C4-2B (cell line): ENCODE results near the gene MYLIP.

Source experiments
- H3K27ac ChIP-seq: fragments of 450-650 bp; 2 replicates; pipeline ENCODE4 v1.5.1; 2017
- ZFX ChIP-seq: fragments of 450-650 bp; IDR thresholded peaks from 2 replicates; pipeline ENCODE4 v1.6.1; 2017
- TF ChIP-seq, protein P1 (sequence below): fragments of 450-650 bp; conservative IDR thresholded peaks from 2 replicates; pipeline ENCODE4 v1.5.1; 2017; ENCODE audit warnings: mild to moderate bottlenecking

The MYLIP gene

DNA sequence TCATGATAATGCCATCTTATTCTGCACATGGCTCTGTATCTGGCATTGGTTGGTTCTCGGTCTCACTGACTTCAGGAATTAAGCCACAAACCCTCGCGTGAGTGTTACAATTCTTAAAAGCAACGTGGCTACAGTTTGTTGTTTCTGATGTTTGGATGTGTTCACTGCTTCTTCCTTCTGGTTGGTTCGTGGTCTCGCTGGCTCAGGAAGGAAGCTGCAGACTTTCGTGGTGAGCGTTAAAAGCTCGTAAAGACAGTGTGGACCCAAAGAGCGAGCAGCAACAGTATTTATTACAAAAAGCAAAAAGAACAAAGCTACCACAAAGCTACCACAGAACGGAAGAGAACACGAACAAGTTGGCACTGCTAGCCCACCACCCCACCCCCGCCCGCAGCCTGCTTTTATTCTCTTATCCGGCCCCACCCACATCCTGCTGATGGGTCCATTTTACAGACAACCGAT, 51.1 kb downstream of the MYLIP start:
- no peak overlapping the region for H3K27ac ChIP-seq
- TF ChIP-seq, protein P1, sequence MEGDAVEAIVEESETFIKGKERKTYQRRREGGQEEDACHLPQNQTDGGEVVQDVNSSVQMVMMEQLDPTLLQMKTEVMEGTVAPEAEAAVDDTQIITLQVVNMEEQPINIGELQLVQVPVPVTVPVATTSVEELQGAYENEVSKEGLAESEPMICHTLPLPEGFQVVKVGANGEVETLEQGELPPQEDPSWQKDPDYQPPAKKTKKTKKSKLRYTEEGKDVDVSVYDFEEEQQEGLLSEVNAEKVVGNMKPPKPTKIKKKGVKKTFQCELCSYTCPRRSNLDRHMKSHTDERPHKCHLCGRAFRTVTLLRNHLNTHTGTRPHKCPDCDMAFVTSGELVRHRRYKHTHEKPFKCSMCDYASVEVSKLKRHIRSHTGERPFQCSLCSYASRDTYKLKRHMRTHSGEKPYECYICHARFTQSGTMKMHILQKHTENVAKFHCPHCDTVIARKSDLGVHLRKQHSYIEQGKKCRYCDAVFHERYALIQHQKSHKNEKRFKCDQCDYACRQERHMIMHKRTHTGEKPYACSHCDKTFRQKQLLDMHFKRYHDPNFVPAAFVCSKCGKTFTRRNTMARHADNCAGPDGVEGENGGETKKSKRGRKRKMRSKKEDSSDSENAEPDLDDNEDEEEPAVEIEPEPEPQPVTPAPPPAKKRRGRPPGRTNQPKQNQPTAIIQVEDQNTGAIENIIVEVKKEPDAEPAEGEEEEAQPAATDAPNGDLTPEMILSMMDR = no peak
- no peak for TF ChIP-seq ZFX

DNA sequence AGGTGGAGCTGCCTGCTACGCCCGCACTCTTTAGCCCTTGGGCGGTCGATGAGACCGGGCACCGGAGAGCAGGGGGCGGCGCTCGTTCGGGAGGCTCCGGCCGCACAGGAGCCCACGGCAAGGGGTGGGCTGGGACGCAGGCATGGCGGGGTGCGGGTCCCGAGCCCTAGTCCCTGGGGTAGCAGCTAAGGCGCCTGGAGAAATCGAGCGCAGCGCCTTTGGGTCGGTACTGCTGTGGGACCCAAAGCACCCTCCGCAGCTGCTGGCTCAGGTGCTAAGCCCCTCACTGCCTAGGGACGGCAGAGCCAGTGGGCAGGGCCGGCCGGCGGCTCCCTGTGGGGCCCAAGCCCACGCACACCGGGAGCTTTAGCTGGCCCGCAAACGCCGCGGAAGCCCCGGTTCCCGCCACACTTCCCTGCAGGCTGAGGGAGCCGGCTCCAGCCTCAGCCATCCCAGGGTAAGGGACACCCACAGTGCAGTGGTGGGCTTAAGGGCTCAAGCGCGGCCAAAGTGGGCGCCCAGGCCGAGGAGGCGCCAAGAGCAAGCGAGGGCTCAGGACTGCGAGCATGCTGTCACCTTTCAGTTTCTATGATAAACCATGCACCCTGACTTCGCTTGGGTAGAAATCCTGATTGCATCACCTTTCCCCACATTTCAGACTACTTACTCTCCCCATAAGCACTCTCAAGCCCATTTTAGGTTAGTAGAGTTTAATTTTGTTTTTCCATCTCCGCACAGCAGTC, 52.0 kb downstream of the MYLIP start:
- no peak for TF ChIP-seq ZFX
- TF ChIP-seq, protein P1 = no peak
- no peak overlapping the region for H3K27ac ChIP-seq

DNA sequence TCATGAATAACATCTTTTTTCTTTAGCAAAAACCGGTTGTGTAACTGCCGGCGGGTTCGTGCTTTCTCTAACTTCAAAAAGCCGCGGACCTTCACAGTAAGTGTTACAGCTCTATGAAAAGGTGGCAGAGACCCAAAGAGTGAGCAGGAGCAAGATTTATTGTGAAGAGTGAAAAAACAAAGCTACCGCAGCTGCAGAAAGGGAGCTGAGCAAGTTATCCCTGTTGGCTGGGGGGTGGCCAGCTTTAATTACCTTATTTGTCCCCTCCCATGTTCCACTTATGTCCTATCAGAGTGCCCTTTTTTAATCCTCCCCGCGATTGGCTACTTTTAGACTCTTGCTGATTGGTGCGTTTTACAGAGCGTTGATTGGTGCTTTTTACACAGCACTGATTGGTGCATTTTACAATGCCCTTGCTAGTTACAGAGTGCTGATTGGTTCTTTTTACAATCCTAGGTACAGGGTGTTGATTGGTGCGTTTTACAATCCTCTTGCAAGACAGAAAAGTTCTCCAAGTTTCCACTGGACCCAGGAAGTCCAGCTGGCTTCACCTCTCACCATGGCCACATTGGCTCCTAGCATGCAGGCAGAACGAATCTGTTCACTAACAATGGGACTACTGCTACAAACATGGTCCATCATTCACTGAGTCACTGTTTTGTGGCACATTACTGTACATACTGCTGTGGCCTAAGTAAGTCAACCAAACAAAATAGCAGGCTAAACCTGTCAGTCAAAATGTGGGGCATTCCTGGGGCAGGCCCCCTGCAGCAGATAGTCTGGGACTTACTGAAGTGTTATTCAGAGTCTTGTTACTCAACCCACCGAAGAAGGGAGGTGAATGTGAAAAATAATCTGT, 52.8 kb downstream of the MYLIP start:
- H3K27ac ChIP-seq = no peak overlapping the region
- TF ChIP-seq, protein P1 = no peak
- no peak for TF ChIP-seq ZFX

DNA sequence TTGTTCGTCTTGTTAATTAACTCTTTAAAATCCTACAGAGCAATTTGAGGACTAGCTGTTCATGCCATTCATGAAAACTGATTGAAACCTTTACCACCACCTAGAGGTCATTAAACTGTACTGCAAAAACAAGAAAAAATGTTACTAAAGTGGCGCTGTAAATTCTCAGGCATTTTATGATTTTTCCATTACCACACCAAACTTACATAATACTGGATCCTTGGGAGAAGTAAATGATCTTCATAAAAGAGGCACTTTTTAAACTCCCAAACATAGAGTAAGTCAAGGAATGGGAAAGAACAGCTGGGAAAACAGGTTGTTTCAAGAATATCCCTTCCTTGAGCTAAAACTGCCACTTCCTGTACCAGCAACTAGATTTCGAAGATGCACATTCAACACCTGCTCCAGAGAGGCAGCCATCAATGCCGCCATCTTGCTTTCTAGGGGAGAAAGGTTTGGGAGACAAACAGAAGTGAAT, 54.3 kb downstream of the MYLIP start:
- no peak for TF ChIP-seq ZFX
- TF ChIP-seq, protein P1 = peak; percentile 81
- no peak overlapping the region for H3K27ac ChIP-seq

DNA sequence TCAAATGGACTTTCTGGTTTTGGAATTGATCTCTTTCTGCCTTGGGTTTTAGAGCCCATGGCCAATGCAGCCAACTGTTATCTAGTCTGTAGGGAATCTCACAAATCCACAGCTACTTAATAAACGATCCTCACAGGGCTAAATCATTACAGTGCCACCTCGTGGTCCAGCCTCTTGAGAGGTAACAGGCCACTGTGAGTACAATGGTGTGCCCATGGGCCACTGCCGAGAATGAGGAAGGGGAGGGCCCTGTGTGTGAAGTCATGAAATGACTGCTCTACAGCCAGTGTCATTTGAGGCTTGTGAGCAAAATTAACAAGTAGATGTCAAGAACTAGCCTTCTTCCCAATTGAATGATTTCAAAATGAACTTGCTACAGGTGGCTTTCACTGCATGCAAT, 55.2 kb downstream of the MYLIP start:
- no peak for TF ChIP-seq ZFX
- TF ChIP-seq, protein P1 = peak; percentile 30

DNA sequence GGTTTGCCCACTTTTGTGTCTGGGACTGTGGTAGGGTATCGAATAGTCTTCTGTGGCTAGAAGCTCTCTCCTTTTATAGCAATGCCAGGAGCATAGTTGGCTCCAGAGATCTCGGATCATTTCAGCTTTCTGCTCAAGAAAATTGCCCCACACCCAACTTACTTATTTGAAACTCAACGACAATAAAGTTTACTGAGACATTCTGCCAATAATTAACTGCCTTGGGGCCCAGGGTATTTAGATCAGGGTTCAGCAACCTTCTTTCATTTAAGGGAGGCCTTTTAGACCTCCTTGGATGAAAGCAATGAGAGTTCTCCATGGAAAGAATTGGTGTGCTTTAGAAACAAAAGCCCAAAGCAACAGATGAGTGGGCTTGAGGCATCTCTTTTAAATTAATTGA, 55.7 kb downstream of the MYLIP start:
- no peak for TF ChIP-seq ZFX
- TF ChIP-seq, protein P1 = no peak

More for the DNA sequence above, 55.2 kb downstream of the MYLIP start:
- no peak overlapping the region for H3K27ac ChIP-seq

DNA sequence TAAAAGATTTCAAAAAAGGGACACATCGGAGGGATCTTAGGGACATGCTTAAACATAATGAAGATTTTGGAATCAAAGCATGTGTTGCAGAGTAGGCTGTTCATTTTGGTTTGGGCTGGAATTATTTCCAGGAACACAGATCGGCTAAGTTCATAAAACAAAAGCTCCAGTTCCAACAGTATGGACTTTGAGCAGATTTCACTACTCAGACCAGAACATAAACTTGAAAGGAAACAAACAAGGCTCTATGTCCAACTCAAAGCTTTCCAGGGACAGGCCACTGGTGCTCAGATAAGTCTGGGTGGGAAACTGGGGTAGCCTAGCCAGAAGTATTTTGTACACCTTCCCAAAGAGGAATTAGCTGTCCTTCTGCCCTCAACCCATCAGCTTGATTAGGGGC, 58.3 kb downstream of the MYLIP start:
- H3K27ac ChIP-seq = no peak overlapping the region
- TF ChIP-seq ZFX = no peak
- TF ChIP-seq, protein P1 = no peak

More for the DNA sequence above, 55.7 kb downstream of the MYLIP start:
- H3K27ac ChIP-seq = no peak overlapping the region
